Measurements from ENCODE around the gene PIGN. TPM values are rescaled to one million over a fixed set of nuclear protein-coding genes. Genes with fewer than 3 reads are reported as not detected.

The PIGN gene
- total and polyA plus RNA-seq, 2 of the 8 experiments (the other 6 are each of a cell fraction or from before 2014, with no cell fraction given), result 20.9 to 26.3 TPM

GRCh38 chr18:62097698-62098097 lies 89.2 kb downstream of the PIGN start (continued):
- TF ChIP-seq CHD7 (IDR thresholded peaks at IDR 0.05; ENCODE audit: insufficient replicate concordance, low read length) (no peak), CBX5 (IDR thresholded peaks at IDR 0.05; ENCODE audit: low read depth, low read length) (no peak), RAD21 (IDR thresholded peaks at IDR 0.05 in 1 of 2, conservative IDR thresholded peaks at IDR 0.05 in 1 of 2; ENCODE audit: low read depth in 2 of 2, low read length in 2 of 2) (no peak), ZNF274 (IDR thresholded peaks at IDR 0.05; ENCODE audit: borderline replicate concordance, extremely low read depth, low read length) (no peak), KDM4A (IDR thresholded peaks at IDR 0.05; ENCODE audit: low read depth, low read length, severe bottlenecking) (no peak), MAFK (IDR thresholded peaks at IDR 0.05; ENCODE audit: low read depth, low read length) (no peak), YY1 (IDR thresholded peaks at IDR 0.05; ENCODE audit: low read depth, low read length) (no peak), CTCF (IDR thresholded peaks at IDR 0.05; ENCODE audit: control extremely low read depth in 1 of 3, insufficient read depth in 1 of 3, low read depth in 1 of 3, low read length in 3 of 3) (no peak), SP1 (IDR thresholded peaks at IDR 0.05; ENCODE audit: low read depth, low read length) (no peak)

Measured in H1 (cell line).